Measurements from ENCODE around the gene CCDC102A. TPM values are rescaled to one million over a fixed set of nuclear protein-coding genes. Genes with fewer than 3 reads are reported as not detected.

Gene CCDC102A
- total and polyA plus RNA-seq, 9 of the 15 experiments (the other 6 are each of a cell fraction or from before 2014, with no cell fraction given), result 0.03 to 4.9 (median 1.4) TPM

DNA sequence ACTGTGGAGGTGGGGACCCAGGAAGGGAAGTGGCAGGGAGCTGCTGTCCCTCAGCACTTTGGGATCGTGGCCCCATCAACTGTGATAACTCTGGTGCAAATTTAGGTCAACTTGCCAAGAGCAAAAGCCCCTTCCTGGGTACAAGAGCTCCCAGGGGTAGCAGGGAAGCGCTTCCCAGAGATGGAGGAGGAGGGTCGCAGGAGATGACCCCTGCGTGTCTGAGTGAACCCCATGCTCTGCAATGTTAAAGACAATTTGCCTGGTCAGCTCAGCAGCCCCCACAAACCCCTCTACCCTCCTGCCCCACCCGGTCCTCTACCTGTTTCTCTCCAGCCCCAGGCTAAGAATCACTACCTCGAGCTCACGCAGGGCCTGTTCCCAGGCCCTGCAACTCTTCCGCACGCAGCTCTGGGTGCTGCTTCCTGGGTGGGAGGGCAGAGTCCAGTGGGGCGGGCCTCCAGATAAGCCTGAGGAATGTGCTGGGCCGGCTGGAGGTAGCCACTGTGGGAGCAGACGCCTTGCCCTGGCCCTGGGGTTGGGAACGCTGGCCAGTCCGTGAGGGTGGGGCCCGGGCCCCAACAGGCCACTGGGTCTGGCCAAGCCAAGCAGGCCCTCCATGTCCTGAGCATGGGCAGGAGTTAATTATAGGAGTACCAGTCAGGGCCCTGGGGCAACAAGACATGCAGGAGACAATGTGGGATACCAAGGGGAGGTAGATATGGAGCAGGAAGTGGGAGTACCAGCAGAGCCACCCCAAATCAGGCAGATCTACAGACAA is 56.2 kb downstream of the CCDC102A start (continued):
- TF ChIP-seq, protein P1, sequence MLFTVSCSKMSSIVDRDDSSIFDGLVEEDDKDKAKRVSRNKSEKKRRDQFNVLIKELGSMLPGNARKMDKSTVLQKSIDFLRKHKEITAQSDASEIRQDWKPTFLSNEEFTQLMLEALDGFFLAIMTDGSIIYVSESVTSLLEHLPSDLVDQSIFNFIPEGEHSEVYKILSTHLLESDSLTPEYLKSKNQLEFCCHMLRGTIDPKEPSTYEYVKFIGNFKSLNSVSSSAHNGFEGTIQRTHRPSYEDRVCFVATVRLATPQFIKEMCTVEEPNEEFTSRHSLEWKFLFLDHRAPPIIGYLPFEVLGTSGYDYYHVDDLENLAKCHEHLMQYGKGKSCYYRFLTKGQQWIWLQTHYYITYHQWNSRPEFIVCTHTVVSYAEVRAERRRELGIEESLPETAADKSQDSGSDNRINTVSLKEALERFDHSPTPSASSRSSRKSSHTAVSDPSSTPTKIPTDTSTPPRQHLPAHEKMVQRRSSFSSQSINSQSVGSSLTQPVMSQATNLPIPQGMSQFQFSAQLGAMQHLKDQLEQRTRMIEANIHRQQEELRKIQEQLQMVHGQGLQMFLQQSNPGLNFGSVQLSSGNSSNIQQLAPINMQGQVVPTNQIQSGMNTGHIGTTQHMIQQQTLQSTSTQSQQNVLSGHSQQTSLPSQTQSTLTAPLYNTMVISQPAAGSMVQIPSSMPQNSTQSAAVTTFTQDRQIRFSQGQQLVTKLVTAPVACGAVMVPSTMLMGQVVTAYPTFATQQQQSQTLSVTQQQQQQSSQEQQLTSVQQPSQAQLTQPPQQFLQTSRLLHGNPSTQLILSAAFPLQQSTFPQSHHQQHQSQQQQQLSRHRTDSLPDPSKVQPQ (CRISPR knock-in tag; IDR thresholded peaks at IDR 0.05; ENCODE audit: borderline replicate concordance), result no peak
- TF ChIP-seq RBFOX2 (IDR thresholded peaks at IDR 0.05; ENCODE audit: low read depth, low read length) (peak; percentile 66), DNMT1 (IDR thresholded peaks at IDR 0.05) (no peak), CTBP1 (IDR thresholded peaks at IDR 0.05; ENCODE audit: borderline replicate concordance) (0 out of 2 replicates have a peak, but pooled peaks have one; percentile 13), TCF3 (CRISPR knock-in tag; IDR thresholded peaks at IDR 0.05) (peak; percentile 21; the same call in 1 of the 2 replicates), ELF1 (tag; IDR thresholded peaks at IDR 0.05) (peak; percentile 84), ETV5 (CRISPR knock-in tag; IDR thresholded peaks at IDR 0.05; ENCODE audit: low read depth) (peak; percentile 55; the same call in 1 of the 2 replicates), FOXK1 (CRISPR knock-in tag; IDR thresholded peaks at IDR 0.05; ENCODE audit: borderline replicate concordance) (peak; percentile 42; the same call in 1 of the 2 replicates), RBM15 (IDR thresholded peaks at IDR 0.05; ENCODE audit: insufficient read depth, low read length) (no peak), PHF20 (IDR thresholded peaks at IDR 0.05; ENCODE audit: partially characterized antibody) (peak; percentile 82), NRF1 (conservative IDR thresholded peaks at IDR 0.05 in 1 of 2, IDR thresholded peaks at IDR 0.05 in 1 of 2) (peak; percentile 57 to 59; a peak in 3 of 4 replicates), TAF1 (IDR thresholded peaks at IDR 0.05; ENCODE audit: control insufficient read depth, extremely low read depth, insufficient read depth, low read length, severe bottlenecking) (peak; percentile 25), ZNF239 (CRISPR knock-in tag; IDR thresholded peaks at IDR 0.05) (no peak), MTA1 (IDR thresholded peaks at IDR 0.05; ENCODE audit: borderline replicate concordance) (no peak), PHF8 (IDR thresholded peaks at IDR 0.05; ENCODE audit: borderline replicate concordance, low read length) (peak; percentile 60; the same call in 1 of the 2 replicates), ZFX (CRISPR knock-in tag; IDR thresholded peaks at IDR 0.05) (peak; percentile 90), BHLHE40 (IDR thresholded peaks at IDR 0.05; ENCODE audit: low read length) (peak; percentile 31; the same call in 1 of the 2 replicates), CCNT2 (IDR thresholded peaks at IDR 0.05; ENCODE audit: borderline replicate concordance, extremely low read depth, insufficient read length, low read depth, low read length) (no peak)
- TF ChIP-seq, protein P2, sequence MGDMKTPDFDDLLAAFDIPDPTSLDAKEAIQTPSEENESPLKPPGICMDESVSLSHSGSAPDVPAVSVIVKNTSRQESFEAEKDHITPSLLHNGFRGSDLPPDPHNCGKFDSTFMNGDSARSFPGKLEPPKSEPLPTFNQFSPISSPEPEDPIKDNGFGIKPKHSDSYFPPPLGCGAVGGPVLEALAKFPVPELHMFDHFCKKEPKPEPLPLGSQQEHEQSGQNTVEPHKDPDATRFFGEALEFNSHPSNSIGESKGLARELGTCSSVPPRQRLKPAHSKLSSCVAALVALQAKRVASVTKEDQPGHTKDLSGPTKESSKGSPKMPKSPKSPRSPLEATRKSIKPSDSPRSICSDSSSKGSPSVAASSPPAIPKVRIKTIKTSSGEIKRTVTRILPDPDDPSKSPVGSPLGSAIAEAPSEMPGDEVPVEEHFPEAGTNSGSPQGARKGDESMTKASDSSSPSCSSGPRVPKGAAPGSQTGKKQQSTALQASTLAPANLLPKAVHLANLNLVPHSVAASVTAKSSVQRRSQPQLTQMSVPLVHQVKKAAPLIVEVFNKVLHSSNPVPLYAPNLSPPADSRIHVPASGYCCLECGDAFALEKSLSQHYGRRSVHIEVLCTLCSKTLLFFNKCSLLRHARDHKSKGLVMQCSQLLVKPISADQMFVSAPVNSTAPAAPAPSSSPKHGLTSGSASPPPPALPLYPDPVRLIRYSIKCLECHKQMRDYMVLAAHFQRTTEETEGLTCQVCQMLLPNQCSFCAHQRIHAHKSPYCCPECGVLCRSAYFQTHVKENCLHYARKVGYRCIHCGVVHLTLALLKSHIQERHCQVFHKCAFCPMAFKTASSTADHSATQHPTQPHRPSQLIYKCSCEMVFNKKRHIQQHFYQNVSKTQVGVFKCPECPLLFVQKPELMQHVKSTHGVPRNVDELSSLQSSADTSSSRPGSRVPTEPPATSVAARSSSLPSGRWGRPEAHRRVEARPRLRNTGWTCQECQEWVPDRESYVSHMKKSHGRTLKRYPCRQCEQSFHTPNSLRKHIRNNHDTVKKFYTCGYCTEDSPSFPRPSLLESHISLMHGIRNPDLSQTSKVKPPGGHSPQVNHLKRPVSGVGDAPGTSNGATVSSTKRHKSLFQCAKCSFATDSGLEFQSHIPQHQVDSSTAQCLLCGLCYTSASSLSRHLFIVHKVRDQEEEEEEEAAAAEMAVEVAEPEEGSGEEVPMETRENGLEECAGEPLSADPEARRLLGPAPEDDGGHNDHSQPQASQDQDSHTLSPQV (IDR thresholded peaks at IDR 0.05), result 0 out of 2 replicates have a peak, but pooled peaks have one; percentile 47

Data from K562 (cell line).